Activated naive CD4-positive, alpha-beta T cell treated with anti-CD3 and anti-CD28 coated beads, Interleukin-2, amount 50 U/mL, for 16 hours (primary cell): ENCODE results near the gene KLF3.

Source experiments
- DNase-seq: peaks from one replicate; pipeline ENCODE4 v3.0.0-alpha.2; 2020

KLF3 gene

DNA sequence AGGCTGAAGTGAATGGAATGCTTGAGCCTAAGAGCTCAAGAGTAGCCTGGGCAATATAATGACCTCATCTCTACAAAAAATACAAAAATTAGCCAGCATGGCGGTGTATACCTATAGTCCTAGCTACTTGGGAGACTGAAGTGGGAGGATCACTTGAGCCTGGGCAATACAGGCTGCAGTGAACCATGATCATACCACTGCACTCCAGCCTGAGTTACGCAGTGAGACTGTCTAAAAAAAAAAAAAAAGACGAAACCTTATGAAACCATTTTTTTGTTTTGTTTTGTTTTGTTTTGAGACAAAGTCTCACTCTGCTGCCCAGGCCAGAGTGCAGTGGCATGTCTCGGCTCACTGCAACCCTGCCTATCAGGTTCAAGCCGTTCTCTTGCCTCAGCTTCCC lies 81.9 kb downstream of the KLF3 start:
- DNase-seq, result no peak

GRCh38 chr4:38747629-38748028 lies 83.6 kb downstream of the KLF3 start:
- no peak for DNase-seq

DNA sequence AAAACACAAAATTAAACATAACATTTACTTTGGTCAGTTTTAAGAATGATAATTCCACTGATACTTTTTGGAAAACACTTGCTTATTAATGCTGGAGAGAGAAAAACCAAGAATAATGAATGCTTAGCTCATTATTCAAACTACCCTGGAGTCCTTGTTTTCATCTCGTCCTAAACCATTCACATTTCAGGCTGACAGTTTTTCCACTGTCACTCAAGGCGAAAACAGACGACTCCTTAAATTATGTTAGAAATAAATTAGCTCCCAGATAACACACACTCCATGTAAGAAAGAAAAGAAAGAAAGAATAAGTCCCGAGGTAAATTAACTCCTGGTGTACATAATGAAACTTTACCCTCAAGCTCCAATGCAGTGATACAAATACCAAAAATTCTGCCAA lies 85.3 kb downstream of the KLF3 start:
- DNase-seq, result no peak
